K562 (cell line): Measurements from ENCODE around the gene CARD10. TPM values are rescaled to one million over a fixed set of nuclear protein-coding genes. Genes with fewer than 3 reads are reported as not detected.
A peak's percentile ranks its signal among the peaks of the same experiment; 100 is the strongest.

Experiments
- ATAC-seq: fragments of 200-7000 bp; cut with Tn5 transposase; 3 replicates; pipeline ENCODE4 v1.9.1; 2020; ENCODE audit warnings: moderate library complexity
- BruUV-seq: library from RNA; stranded (reverse); fragments of 400-500 nt; replicated peaks from 2 replicates; lab custom pipeline; 2021; lab: Mats Ljungman, UMichigan
- CTCF ChIA-PET: fragments of 300-600 bp; formaldehyde crosslinking; extraction: SDS; loops from one replicate; lab custom pipeline; 2021; ENCODE audit warnings: low intra/inter-chr PET ratio; lab: Yijun Ruan, JAX
- POLR2A ChIA-PET: fragments of 300-600, 350-650 bp; sonication (Branson Sonifier 250); formaldehyde crosslinking; extraction: SDS; loops from one replicate; lab custom pipeline; 2021; ENCODE audit warnings: antibody characterized with exemption, inconsistent platforms; lab: Yijun Ruan, JAX
- DNase-seq, 4 experiments: peaks; one replicate each; pipeline versions ENCODE4 v3.0.0 to v3.0.0-alpha.2; 2011 to 2018; ENCODE audit warnings: low spot score in 3 of 4, mixed read lengths in 3 of 4; ENCODE audit errors: extremely low read depth in 1 of 4
- FAIRE-seq: peaks from 2 replicates; lab custom pipeline; 2011; peaks lifted over from hg19 to GRCh38; lab: Jason Lieb, UNC
- H2AFZ ChIP-seq: 2 replicates; pipeline ENCODE4 v1.6.0; 2011; ENCODE audit warnings: low read depth, low read length, control low read depth, inconsistent platforms
- H3K27ac ChIP-seq: fragments of 200-600 bp; 3 replicates; pipeline ENCODE4 v1.8.0; 2011; ENCODE audit warnings: low read depth, mild to moderate bottlenecking, control low read depth, inconsistent platforms, low read length, moderate library complexity, mixed read lengths; ENCODE audit errors: extremely low read depth
- H3K27me3 ChIP-seq, 2 experiments: fragments of 300-600 bp in 1 of 2; 2 replicates in 1 of 2; 3 replicates in 1 of 2; pipeline versions ENCODE4 v1.6.0 to v1.8.0; 2011; ENCODE audit warnings: inconsistent platforms in 2 of 2, low read length in 2 of 2, mild to moderate bottlenecking in 1 of 2, mixed read lengths in 1 of 2, moderate library complexity in 1 of 2; ENCODE audit not compliant: control insufficient read depth in 2 of 2, insufficient read depth in 2 of 2
- H3K36me3 ChIP-seq: fragments of 300-600 bp; 3 replicates; pipeline ENCODE4 v1.8.0; 2011; ENCODE audit warnings: mild to moderate bottlenecking, low read length, inconsistent platforms; ENCODE audit not compliant: control insufficient read depth, insufficient read depth
- H3K4me1 ChIP-seq, 2 experiments: fragments of 200-600 bp in 1 of 2; replicated peaks in 1 of 2; 2 replicates in 1 of 2; 3 replicates in 1 of 2; pipeline versions ENCODE4 v1.5.1 to v1.8.0; 2011; ENCODE audit warnings: inconsistent platforms in 2 of 2, low read length in 2 of 2, mild to moderate bottlenecking in 1 of 2, mixed read lengths in 1 of 2, moderate library complexity in 1 of 2; ENCODE audit not compliant: control insufficient read depth in 2 of 2, insufficient read depth in 2 of 2
- H3K4me2 ChIP-seq: 2 replicates; pipeline ENCODE4 v1.6.1; 2011; ENCODE audit warnings: low read length, control low read depth, inconsistent platforms, mixed read lengths; ENCODE audit not compliant: insufficient read depth
- H3K4me3 ChIP-seq: fragments of 200-600 bp; sonication (generic), shearing (Covaris generic); 2 replicates; pipeline ENCODE4 v1.5.1; 2016; ENCODE audit warnings: control low read depth, inconsistent platforms
- H3K79me2 ChIP-seq: fragments of 200-600 bp; 3 replicates; pipeline ENCODE4 v1.8.0; 2011; ENCODE audit warnings: low read length, inconsistent platforms; ENCODE audit not compliant: control insufficient read depth, insufficient read depth
- H3K9ac ChIP-seq, 2 experiments: 2 replicates each; pipeline versions ENCODE4 v1.6.0 to v1.6.1; 2011; ENCODE audit warnings: low read depth in 2 of 2, low read length in 2 of 2, control low read depth in 1 of 2, inconsistent platforms in 1 of 2, mild to moderate bottlenecking in 1 of 2, mixed read lengths in 1 of 2; ENCODE audit not compliant: insufficient read depth in 1 of 2
- H3K9me1 ChIP-seq: one replicate; pipeline ENCODE4 v1.6.0; 2011; ENCODE audit warnings: inconsistent platforms, mild to moderate bottlenecking, low read length, moderate library complexity; ENCODE audit not compliant: control insufficient read depth, insufficient read depth
- H3K9me3 ChIP-seq: replicated peaks from 2 replicates; pipeline ENCODE4 v1.5.1; 2011; ENCODE audit warnings: low read depth, low read length, inconsistent platforms; ENCODE audit not compliant: control insufficient read depth, insufficient read depth
- H4K20me1 ChIP-seq: replicated peaks from 2 replicates; pipeline ENCODE4 v1.6.1; 2011; ENCODE audit warnings: low read length, inconsistent platforms, mixed read lengths; ENCODE audit not compliant: control insufficient read depth, insufficient read depth
- CBFA2T2 ChIP-seq: fragments of 450-650 bp; conservative IDR thresholded peaks from 2 replicates; pipeline ENCODE4 v1.6.1; 2017; ENCODE audit warnings: mild to moderate bottlenecking
- ESRRA ChIP-seq: fragments of 450-650 bp; IDR thresholded peaks from 2 replicates; pipeline ENCODE4 v1.6.1; 2014; ENCODE audit warnings: low read depth, mild to moderate bottlenecking, moderate library complexity, borderline replicate concordance
- EWSR1 ChIP-seq: fragments of 450-650 bp; IDR thresholded peaks from 2 replicates; pipeline ENCODE4 v1.6.1; 2018; ENCODE audit warnings: borderline replicate concordance, mild to moderate bottlenecking, low read depth, moderate library complexity; ENCODE audit not compliant: partially characterized antibody
- FOXO4 ChIP-seq: fragments of 450-650 bp; formaldehyde crosslinking; IDR thresholded peaks from 2 replicates; pipeline ENCODE4 v1.4.0; 2020; ENCODE audit warnings: mild to moderate bottlenecking, moderate library complexity
- KDM1A ChIP-seq, 2 experiments: fragments of 450-650 bp; IDR thresholded peaks; 2 replicates each; pipeline ENCODE4 v1.6.1; 2016; ENCODE audit warnings: mild to moderate bottlenecking in 2 of 2
- NBN ChIP-seq: fragments of 450-650 bp; IDR thresholded peaks from 2 replicates; pipeline ENCODE4 v1.6.1; 2016; ENCODE audit warnings: low read depth, mild to moderate bottlenecking
- RBM25 ChIP-seq: fragments of 200-400 bp; formaldehyde crosslinking; IDR thresholded peaks from 2 replicates; pipeline ENCODE4 v1.6.1; 2018; ENCODE audit warnings: low read length, low read depth, moderate library complexity; ENCODE audit not compliant: severe bottlenecking
- SRF ChIP-seq, 2 experiments: fragments of 250-450, 450-650 bp in 1 of 2; sonication (Bioruptor Pico) in 1 of 2; sonication (generic) in 1 of 2; formaldehyde crosslinking; IDR thresholded peaks; 2 replicates each; pipeline versions ENCODE4 v1.5.0 to v1.5.1; 2020 to 2022; ENCODE audit warnings: mild to moderate bottlenecking in 1 of 2, missing genetic modification reagents in 1 of 2
- ZNF24 ChIP-seq: fragments of 450-650 bp; IDR thresholded peaks from 2 replicates; pipeline ENCODE4 v1.6.1; 2016
- ZNF263 ChIP-seq: sonication (generic); formaldehyde crosslinking; IDR thresholded peaks from 2 replicates; pipeline ENCODE4 v1.8.0; 2022; ENCODE audit warnings: mild to moderate bottlenecking, missing genetic modification reagents, borderline replicate concordance
- WGBS: fragments of 100-300 bp; shearing (Covaris generic); methylation state at CpG from one replicate; pipeline ENCODE4 v1.1.6; 2016; ENCODE audit warnings: low coverage, mixed read lengths; ENCODE audit not compliant: insufficient coverage; ENCODE audit errors: missing lambda C conversion rate; 5-methylcytosine and 5-hydroxymethylcytosine counted together
- in situ Hi-C: fragments of 300-500 bp; cut with MboI; formaldehyde crosslinking; loops from 4 replicates; pipeline ENCODE4 v1.15.0; 2018; ENCODE audit warnings: inconsistent platforms, mixed read lengths
- intact Hi-C: fragments of 100-400 bp; cut with micrococcal nuclease; formaldehyde crosslinking; loops from 2 replicates; pipeline ENCODE4 v1.14.2; 2022
- polyA plus RNA-seq, 8 experiments: library from polyadenylated mRNA; depleted of rRNA in 4 of 8; stranded (reverse) in 5 of 8; unstranded in 3 of 8; fragments of >200 nt; fragmentation: Nextera tagmentation in 2 of 8; fragmentation: Illumina TruSeq in 1 of 8; extraction: Ambion mirVana in 2 of 8; extraction: Trizol in 1 of 8; gene quantifications; 2 replicates each; pipeline versions ENCODE4 v1.2.1 to v1.2.3, GENCODE V29; 2011 to 2014; ENCODE audit warnings: inconsistent platforms in 1 of 8, missing spikeins in 1 of 8
- total RNA-seq, 7 experiments: library from RNA; depleted of rRNA in 6 of 7; stranded (reverse); fragments of >200 nt in 6 of 7; fragmentation: Illumina TruSeq in 2 of 7; extraction: Trizol in 2 of 7; gene quantifications; 2 replicates each; pipeline versions ENCODE4 v1.2.1 to v1.2.3, GENCODE V29; 2011 to 2021; ENCODE audit warnings: low replicate concordance in 1 of 7

CARD10 gene
- total and polyA plus RNA-seq, 9 of the 15 experiments (the other 6 are each of a cell fraction or from before 2014, with no cell fraction given) = 0.13 to 5.8 (median 1.6) TPM

GRCh38 chr22:37474447-37475090 lies 44.6 kb downstream of the CARD10 start:
- Histone ChIP-seq H3K36me3 (no peaks in the 10 kb centered on the region), H4K20me1 (no peaks in the 10 kb centered on the region), H3K27me3 (peaks cover 3 to 18% of the 10 kb centered on the region in 2 experiments; a peak in 3 of 5 replicates), H2AFZ (no peak overlapping the region), H3K9me3 (no peaks in the 10 kb centered on the region), H3K79me2 (no peaks in the 10 kb centered on the region), H3K9ac (no peak overlapping the region), H3K4me2 (no peak overlapping the region), H3K4me3 (no peak overlapping the region), H3K9me1 (no peaks in the 10 kb centered on the region), H3K4me1 (no peaks in the 10 kb centered on the region; a peak in 1 of 5 replicates), H3K27ac (no peak overlapping the region)
- peak; percentile 69 for TF ChIP-seq RBM25
- no peak for TF ChIP-seq EWSR1
- TF ChIP-seq FOXO4 = no peak
- TF ChIP-seq ZNF263 (CRISPR knock-in tag) = no peak
- no peak for TF ChIP-seq CBFA2T2
- no peak for TF ChIP-seq NBN
- TF ChIP-seq KDM1A (IDR thresholded peaks at IDR 0.05) = peak in 1 of 2 experiments; percentile 41; a peak in 1 of 4 replicates
- TF ChIP-seq ESRRA = peak; percentile 43; the same call in 1 of the 2 replicates
- no peak for TF ChIP-seq SRF (CRISPR knock-in tag; IDR thresholded peaks at IDR 0.05)
- TF ChIP-seq ZNF24 = 0 out of 2 replicates have a peak, but pooled peaks have one; percentile 44
- in situ Hi-C loops (no loop called here), intact Hi-C loops (no loop called here)
- DNase-seq (no peak), FAIRE-seq (no peak), ATAC-seq (no peak)
- BruUV-seq = no TSS peak
- CTCF ChIA-PET = interaction anchor here (0.6 kb wide), 1 partner anchor 275 kb away, joined by 5 read pairs; no protein-coding TSS in a partner anchor
- POLR2A ChIA-PET = interaction anchor here (0.7 kb wide), 1 partner anchor 181 kb away, joined by 3 read pairs; no protein-coding TSS in a partner anchor
- under 1% methylated on average over 11 of the region's 11 CpGs for WGBS
